ENCODE results near the gene VOPP1.
"Not testable (repeated sequence)": the region's sequence is repeated elsewhere in the genome, so short reads cannot be mapped to it uniquely, and the experiment has no call there.

Gene VOPP1, protein sequence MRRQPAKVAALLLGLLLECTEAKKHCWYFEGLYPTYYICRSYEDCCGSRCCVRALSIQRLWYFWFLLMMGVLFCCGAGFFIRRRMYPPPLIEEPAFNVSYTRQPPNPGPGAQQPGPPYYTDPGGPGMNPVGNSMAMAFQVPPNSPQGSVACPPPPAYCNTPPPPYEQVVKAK

GRCh38 chr7:55572378-55573233 is at the start of gene VOPP1:
TSS of gene VOPP1 (minus strand) at chr7:55572502. CDS start at chr7:55572324, 178 bp downstream.
- no peak for FAIRE-seq

GRCh38 chr7:55618913-55619312 is 46.6 kb upstream of the VOPP1 start:
- FAIRE-seq = no peak

GRCh38 chr7:55614365-55615064 is 42.2 kb upstream of the VOPP1 start:
- FAIRE-seq = peak; percentile 56

DNA sequence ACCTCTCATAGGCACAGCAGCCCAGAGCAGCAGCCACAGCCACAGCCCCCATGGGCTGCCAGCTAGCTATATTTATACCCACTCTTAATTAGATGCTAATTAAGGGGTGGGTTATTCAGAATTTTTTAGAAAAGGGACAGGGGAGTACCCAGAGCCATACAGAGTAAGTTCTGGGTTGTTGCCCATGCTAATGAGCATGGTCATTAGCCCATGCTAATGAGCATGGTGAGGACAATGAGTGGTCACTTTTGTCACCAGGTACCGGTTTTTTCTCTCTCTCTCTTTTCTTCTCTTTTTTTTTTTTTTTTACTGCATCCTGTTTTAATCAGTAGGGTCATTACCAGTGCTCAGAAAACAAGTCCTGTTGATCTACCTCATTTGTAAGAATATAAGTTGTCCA is 37.4 kb upstream of the VOPP1 start:
- not testable (repeated sequence) for FAIRE-seq

DNA sequence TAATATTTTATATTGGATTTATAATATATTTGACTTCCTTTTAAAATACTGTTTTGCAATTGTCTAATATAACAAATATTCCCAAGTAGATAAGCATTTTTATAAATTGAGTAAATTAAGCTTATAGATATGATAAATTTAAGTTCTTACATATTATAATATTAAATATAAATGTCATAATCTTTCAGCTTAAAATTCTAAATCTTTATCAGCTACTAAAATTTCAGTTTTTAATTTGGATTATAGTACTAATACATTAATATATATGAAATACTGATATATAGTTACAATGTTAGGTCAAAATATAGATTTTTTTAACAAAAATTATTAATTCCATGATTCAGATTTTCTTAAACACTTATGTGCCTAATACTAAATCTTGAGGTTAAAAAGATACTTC is 33.4 kb upstream of the VOPP1 start:
- FAIRE-seq = peak; percentile 95

DNA sequence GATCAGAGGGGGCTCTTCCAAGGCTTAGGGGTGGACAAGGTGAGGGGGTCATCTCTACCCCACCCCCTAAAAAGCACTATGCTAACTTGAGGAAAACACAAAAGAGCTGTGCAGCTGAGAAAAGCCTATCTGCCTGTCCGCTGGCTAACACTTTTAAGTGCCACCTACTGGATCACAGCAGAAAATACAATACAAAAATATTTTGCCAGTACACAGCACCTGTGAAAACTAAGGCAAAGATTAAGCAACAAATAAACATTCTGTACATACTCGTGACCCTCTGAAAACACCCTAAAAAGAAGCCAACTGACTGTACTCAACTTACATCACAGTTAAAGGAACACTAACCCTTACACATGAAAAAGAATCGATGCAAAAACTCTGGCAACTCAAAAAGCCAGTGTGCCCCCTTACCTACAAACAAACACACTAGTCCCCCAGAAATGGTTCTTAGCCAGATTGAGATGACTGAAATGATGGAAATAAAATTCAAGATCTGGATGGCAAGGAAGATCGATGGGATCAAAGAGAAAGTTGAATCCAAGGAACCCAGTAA is 25.7 kb upstream of the VOPP1 start:
- FAIRE-seq = not testable (repeated sequence)

GRCh38 chr7:55597214-55597739 is 25.0 kb upstream of the VOPP1 start:
- FAIRE-seq = not testable (repeated sequence)

GRCh38 chr7:55595511-55595910 is 23.2 kb upstream of the VOPP1 start:
- FAIRE-seq = no peak

DNA sequence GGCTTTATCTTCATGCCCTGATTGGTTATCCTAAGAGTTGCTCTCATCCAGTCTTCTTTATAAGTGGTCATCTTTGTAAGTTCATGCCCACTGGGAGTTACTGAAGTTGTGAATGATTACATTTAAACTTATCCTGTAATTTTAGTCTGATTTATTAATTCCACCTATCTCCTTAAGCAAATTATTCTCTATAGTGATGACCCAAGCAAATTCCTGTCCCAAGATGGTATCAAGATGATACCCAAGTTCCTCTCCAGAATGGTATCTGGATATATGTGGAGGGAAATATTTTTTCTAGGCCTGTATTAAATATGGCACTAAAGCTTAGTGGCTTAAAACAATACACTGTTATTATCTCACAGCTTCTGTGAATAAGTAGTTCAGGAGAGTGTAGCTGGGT is 22.6 kb upstream of the VOPP1 start:
- no peak for FAIRE-seq

- FAIRE-seq = no peak
These were observed 22.1 kb upstream of the VOPP1 start for GRCh38 chr7:55594414-55594813.

GRCh38 chr7:55593515-55594318 is 21.4 kb upstream of the VOPP1 start:
- no peak for FAIRE-seq

GRCh38 chr7:55593172-55593514 is 20.8 kb upstream of the VOPP1 start:
- FAIRE-seq = no peak

GRCh38 chr7:55592492-55592891 is 20.2 kb upstream of the VOPP1 start:
- no peak for FAIRE-seq

DNA sequence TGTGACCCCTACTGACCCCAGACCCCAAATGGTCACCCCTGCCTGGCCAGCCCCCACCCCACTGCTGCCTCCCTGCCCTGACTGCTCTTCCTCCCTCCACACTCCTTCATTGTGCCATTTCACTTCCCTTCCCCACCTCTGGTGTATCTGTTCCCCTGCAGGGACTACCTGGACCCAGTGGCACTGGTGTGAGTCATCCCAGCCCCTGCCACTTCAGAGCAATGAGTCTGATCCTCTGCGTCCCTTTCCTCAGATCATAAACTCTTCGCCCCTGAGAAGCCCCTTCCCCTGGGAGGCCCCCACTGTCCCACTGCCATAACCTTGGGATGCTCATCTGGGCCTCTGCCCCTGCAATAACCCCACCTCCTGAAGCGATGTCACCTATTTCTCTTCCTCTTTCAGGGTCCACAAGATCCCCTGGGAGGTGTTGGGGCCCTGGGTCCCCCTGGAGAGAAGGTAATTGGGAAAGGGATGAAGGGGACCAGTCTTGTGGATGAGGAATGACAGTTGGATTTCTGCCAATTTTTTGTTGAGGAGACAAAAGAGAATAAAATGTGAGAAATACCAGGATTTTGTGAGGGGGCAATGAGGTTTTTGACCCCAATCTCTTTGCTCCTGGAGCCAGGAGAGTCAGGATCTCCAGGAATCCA is 19.1 kb upstream of the VOPP1 start:
- FAIRE-seq = no peak

DNA sequence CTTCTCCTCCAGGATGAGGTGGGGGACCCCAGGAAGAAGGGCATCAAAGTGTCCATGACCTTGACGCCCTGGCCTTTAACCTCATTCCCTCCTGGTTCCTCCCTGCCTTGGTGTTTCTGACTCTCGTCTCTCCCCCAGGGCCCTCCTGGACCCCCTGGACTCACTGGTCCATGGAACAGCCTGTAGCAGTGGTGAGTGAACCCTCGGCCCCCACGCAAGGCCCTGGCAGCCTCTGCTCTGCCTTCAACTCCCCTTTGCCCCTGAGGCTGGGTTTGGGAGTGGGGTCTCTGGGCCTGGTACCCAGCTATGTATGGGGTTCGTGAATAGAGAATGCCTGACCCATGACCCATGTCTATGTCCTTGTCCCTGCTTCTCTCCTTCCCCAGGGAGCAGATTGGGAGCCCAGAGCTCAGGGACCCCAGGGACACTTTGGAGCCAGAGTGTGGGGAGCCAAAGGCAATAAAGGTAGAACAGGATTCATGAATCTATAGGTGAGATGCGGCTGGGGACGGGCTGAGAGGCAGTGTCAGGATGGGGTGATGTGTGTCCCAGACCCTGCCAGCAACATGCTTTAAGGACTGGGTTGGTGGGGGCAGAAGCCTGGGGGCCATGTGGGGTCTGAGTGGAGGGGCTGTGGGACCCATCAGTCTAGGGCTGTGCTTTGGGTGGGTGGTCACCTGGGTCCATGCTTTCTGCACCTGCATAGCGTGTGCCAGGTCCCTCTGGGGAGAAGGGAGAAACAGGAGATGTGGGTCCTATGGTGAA is 18.4 kb upstream of the VOPP1 start:
- FAIRE-seq = no peak

DNA sequence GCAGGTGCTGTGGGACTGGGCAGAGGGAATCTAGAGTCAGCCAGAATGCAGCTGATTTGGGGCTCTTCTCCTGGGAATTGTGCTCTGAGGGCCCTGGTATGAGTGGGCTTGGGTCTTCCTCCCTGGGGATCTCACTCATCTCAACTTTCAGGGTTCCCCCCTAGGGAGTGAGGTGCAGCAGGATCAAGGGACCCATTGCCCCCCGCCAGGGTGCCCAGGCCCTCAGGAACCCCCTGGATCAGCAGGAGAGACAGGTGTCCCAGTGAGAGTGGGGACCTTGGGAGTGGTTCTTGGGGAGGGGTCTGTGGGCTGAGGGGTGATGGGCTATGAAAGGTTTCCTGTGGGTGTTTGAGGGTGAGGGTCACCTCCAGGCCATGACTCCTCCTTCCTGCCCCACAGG is 17.6 kb upstream of the VOPP1 start:
- no peak for FAIRE-seq

- FAIRE-seq = no peak
These were observed 16.8 kb upstream of the VOPP1 start for GRCh38 chr7:55588976-55589604.

GRCh38 chr7:55588379-55588699 is 16.0 kb upstream of the VOPP1 start:
- no peak for FAIRE-seq

DNA sequence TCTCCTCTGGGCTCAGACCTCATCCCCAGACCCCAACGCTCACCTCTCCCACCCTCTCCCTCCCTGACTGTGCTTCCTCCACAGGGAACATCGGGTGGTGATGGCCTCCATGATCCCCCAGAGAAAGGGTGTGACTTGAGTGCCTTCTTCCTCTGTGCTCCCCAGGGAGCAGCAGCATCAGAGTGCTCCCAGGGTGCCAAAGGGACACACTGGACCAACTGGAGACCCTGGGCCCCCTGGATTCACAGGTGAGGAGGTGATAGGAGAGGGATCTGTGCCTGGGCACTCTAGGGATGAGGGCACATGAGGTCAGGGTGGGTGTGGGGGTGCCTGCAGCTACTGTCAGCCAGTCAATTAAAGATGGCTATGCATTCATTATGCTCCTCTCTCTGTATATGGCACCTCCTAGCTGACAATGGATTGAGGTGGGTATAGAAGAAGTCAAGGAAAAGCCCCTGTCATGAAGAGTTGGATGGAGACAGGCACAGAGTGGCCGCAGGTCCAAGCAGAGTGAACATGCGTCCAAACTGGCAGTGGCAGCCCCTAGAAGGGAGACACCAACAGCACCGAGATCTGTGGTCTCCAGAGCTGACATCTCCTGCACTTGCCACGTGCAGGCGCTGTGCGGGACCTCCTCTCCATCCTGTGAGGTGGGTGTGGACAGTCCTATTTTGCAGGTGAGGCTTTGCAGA is 15.5 kb upstream of the VOPP1 start:
- no peak for FAIRE-seq

DNA sequence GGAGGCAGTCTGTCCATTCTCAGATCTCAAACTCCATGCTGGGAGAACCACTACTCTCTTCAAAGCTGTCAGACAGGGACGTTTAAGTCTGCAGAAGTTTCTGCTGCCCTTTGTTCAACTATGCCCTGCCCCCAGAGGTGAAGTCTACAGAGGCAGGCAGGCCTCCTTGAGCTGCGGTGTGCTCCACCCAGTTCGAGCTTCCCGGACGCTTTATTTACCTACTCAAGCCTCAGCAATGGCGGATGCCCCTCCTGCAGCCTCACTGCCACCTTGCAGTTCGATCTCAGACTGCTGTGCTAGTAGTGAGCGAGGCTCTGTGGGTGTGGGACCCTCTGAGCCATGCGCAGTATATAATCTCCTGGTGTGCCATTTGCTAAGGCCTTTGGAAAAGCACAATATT is 10.4 kb upstream of the VOPP1 start:
- not testable (repeated sequence) for FAIRE-seq
